HG02642 (cell line): ENCODE measurements around the gene CCDC82.

Experiments
- ATAC-seq: cut with Tn5 transposase; IDR thresholded peaks from one replicate; pipeline ENCODE4 v1.9.1; 2021; ENCODE audit warnings: mild to moderate bottlenecking; ENCODE audit not compliant: unreplicated experiment, poor library complexity

Gene CCDC82

GRCh38 chr11:96310236-96310635 is 79.5 kb downstream of the CCDC82 start:
- ATAC-seq = no peak

- ATAC-seq = no peak
These were observed 80.1 kb downstream of the CCDC82 start for GRCh38 chr11:96309643-96310017.

- no peak for ATAC-seq
These were observed 80.6 kb downstream of the CCDC82 start for GRCh38 chr11:96309016-96309642.

GRCh38 chr11:96307776-96308140 is 82.0 kb downstream of the CCDC82 start:
- no peak for ATAC-seq

- ATAC-seq = no peak
These were observed 82.6 kb downstream of the CCDC82 start for GRCh38 chr11:96306933-96307775.

GRCh38 chr11:96306600-96306932 is 83.1 kb downstream of the CCDC82 start:
- no peak for ATAC-seq

- ATAC-seq = no peak
These were observed 83.6 kb downstream of the CCDC82 start for GRCh38 chr11:96306071-96306470.

GRCh38 chr11:96303980-96304379 is 85.7 kb downstream of the CCDC82 start:
- no peak for ATAC-seq

GRCh38 chr11:96303064-96303463 is 86.6 kb downstream of the CCDC82 start:
- ATAC-seq = no peak
